ENCODE data around the gene CDC14B. TPM values are rescaled to one million over a fixed set of nuclear protein-coding genes. Genes with fewer than 3 reads are reported as not detected.

CDC14B gene
- total RNA-seq, 1 donor from 2014 or later, result 53.2 TPM

- Mint-ChIP-seq H3K4me3 (ENCODE audit: low read depth) (peak overlapping the region; percentile 78), H3K4me1 (ENCODE audit: low read depth) (peaks cover 17% of the 10 kb centered on the region), H3K27ac (peak overlapping the region; percentile 83), H3K36me3 (ENCODE audit: insufficient read depth) (no peaks in the 10 kb centered on the region), H3K9me3 (ENCODE audit: low read depth) (no peaks in the 10 kb centered on the region), H3K27me3 (no peaks in the 10 kb centered on the region)
- peak; percentile 49 for DNase-seq (ENCODE audit: low spot score, unreplicated experiment)
- peak; percentile 80 for TF ChIP-seq CTCF (IDR thresholded peaks at IDR 0.05; ENCODE audit: unreplicated experiment)
Measured at GRCh38 chr9:96566498-96567202, 53.0 kb downstream of the CDC14B start.

GRCh38 chr9:96565671-96566497, 53.8 kb downstream of the CDC14B start:
- H3K36me3 Mint-ChIP-seq (ENCODE audit: insufficient read depth), result no peaks in the 10 kb centered on the region
- peak overlapping the region; percentile 78 for H3K4me3 Mint-ChIP-seq (ENCODE audit: low read depth)
- no peaks in the 10 kb centered on the region for H3K9me3 Mint-ChIP-seq (ENCODE audit: low read depth)
- TF ChIP-seq CTCF (IDR thresholded peaks at IDR 0.05; ENCODE audit: unreplicated experiment), result no peak
- no peaks in the 10 kb centered on the region for H3K27me3 Mint-ChIP-seq
- peaks cover 17% of the 10 kb centered on the region for H3K4me1 Mint-ChIP-seq (ENCODE audit: low read depth)
- DNase-seq (ENCODE audit: low spot score, unreplicated experiment), result no peak
- H3K27ac Mint-ChIP-seq, result peak overlapping the region; percentile 66

- DNase-seq (ENCODE audit: low spot score, unreplicated experiment), result no peak
- no peak overlapping the region for H3K4me3 Mint-ChIP-seq (ENCODE audit: low read depth)
- no peak overlapping the region for H3K27ac Mint-ChIP-seq
- peaks cover 3% of the 10 kb centered on the region for H3K36me3 Mint-ChIP-seq (ENCODE audit: insufficient read depth)
- TF ChIP-seq CTCF (IDR thresholded peaks at IDR 0.05; ENCODE audit: unreplicated experiment), result no peak
- H3K27me3 Mint-ChIP-seq, result no peaks in the 10 kb centered on the region
- H3K9me3 Mint-ChIP-seq (ENCODE audit: low read depth), result no peaks in the 10 kb centered on the region
- peaks cover 15% of the 10 kb centered on the region for H3K4me1 Mint-ChIP-seq (ENCODE audit: low read depth)
Measured at GRCh38 chr9:96564217-96564616, 55.4 kb downstream of the CDC14B start.

GRCh38 chr9:96559339-96559943, 60.2 kb downstream of the CDC14B start:
- Mint-ChIP-seq H3K27me3 (no peaks in the 10 kb centered on the region), H3K9me3 (ENCODE audit: low read depth) (no peaks in the 10 kb centered on the region), H3K27ac (no peak overlapping the region), H3K4me1 (ENCODE audit: low read depth) (peaks cover 19% of the 10 kb centered on the region), H3K36me3 (ENCODE audit: insufficient read depth) (peaks cover 3% of the 10 kb centered on the region), H3K4me3 (ENCODE audit: low read depth) (no peak overlapping the region)
- DNase-seq (ENCODE audit: low spot score, unreplicated experiment), result no peak
- TF ChIP-seq CTCF (IDR thresholded peaks at IDR 0.05; ENCODE audit: unreplicated experiment), result no peak

GRCh38 chr9:96557921-96558320, 61.7 kb downstream of the CDC14B start:
- H3K27me3 Mint-ChIP-seq, result no peaks in the 10 kb centered on the region
- no peaks in the 10 kb centered on the region for H3K9me3 Mint-ChIP-seq (ENCODE audit: low read depth)
- peaks cover 3% of the 10 kb centered on the region for H3K36me3 Mint-ChIP-seq (ENCODE audit: insufficient read depth)
- peaks cover 19% of the 10 kb centered on the region for H3K4me1 Mint-ChIP-seq (ENCODE audit: low read depth)
- H3K27ac Mint-ChIP-seq, result no peak overlapping the region
- TF ChIP-seq CTCF (IDR thresholded peaks at IDR 0.05; ENCODE audit: unreplicated experiment), result no peak
- H3K4me3 Mint-ChIP-seq (ENCODE audit: low read depth), result no peak overlapping the region
- DNase-seq (ENCODE audit: low spot score, unreplicated experiment), result no peak

Measured in progenitor cell of endocrine pancreas (in vitro differentiated cells).